ENCODE data around the gene IQCN. TPM values are rescaled to one million over a fixed set of nuclear protein-coding genes. Genes with fewer than 3 reads are reported as not detected.

IQCN gene
- total and polyA plus RNA-seq, 4 donors: 0.19 to 2.4 (median 0.53) TPM

- no peak for TF ChIP-seq YY1 (IDR thresholded peaks at IDR 0.05)
- no peak for TF ChIP-seq FOXA1 (IDR thresholded peaks at IDR 0.05)
- TF ChIP-seq TAF1 (conservative IDR thresholded peaks at IDR 0.05): no peak
- TF ChIP-seq SP1 (IDR thresholded peaks at IDR 0.05): no peak
- no peak for TF ChIP-seq ATF3 (IDR thresholded peaks at IDR 0.05)
- no peak for TF ChIP-seq HNF4G (IDR thresholded peaks at IDR 0.05)
- TF ChIP-seq MAX (IDR thresholded peaks at IDR 0.05): no peak
- no peak for TF ChIP-seq GABPA (IDR thresholded peaks at IDR 0.05 in 1 of 2, conservative IDR thresholded peaks at IDR 0.05 in 1 of 2)
Observed at GRCh38 chr19:18253130-18253529, 21.1 kb downstream of the IQCN start (continued).

- WGBS: 70% methylated on average over 7 of the region's 7 CpGs
- H3K9ac ChIP-seq (ENCODE audit: low read depth in 1 of 2, low read length in 2 of 2): no peak overlapping the region
- H3K4me1 ChIP-seq (ENCODE audit: control insufficient read depth in 4 of 4, insufficient read depth in 4 of 4, low read length in 3 of 4): no peaks in the 10 kb centered on the region
- TF ChIP-seq TAF1 (conservative IDR thresholded peaks at IDR 0.05) (no peak), CTCF (IDR thresholded peaks at IDR 0.05; ENCODE audit: low read depth, low read length, missing input control) (no peak), JUND (IDR thresholded peaks at IDR 0.05) (no peak), GABPA (IDR thresholded peaks at IDR 0.05 in 1 of 2, conservative IDR thresholded peaks at IDR 0.05 in 1 of 2) (no peak), EGR1 (IDR thresholded peaks at IDR 0.05; ENCODE audit: low read depth in 2 of 2) (no peak), YY1 (IDR thresholded peaks at IDR 0.05) (no peak), SP1 (IDR thresholded peaks at IDR 0.05) (no peak), FOXA1 (IDR thresholded peaks at IDR 0.05) (no peak), NR2F2 (IDR thresholded peaks at IDR 0.05) (no peak), RAD21 (IDR thresholded peaks at IDR 0.05) (no peak), FOXA2 (IDR thresholded peaks at IDR 0.05) (no peak), HNF4A (conservative IDR thresholded peaks at IDR 0.05) (no peak), ATF3 (IDR thresholded peaks at IDR 0.05) (no peak), REST (IDR thresholded peaks at IDR 0.05) (no peak), HNF4G (IDR thresholded peaks at IDR 0.05) (no peak), ZBTB33 (IDR thresholded peaks at IDR 0.05) (no peak), MAX (IDR thresholded peaks at IDR 0.05) (no peak), RXRA (IDR thresholded peaks at IDR 0.05) (no peak)
- no peaks in the 10 kb centered on the region for H3K9me3 ChIP-seq (ENCODE audit: control insufficient read depth in 4 of 4, low read length in 3 of 4)
- no peak for DNase-seq (ENCODE audit: low spot score)
- H3K36me3 ChIP-seq (ENCODE audit: control insufficient read depth in 4 of 4, insufficient read depth in 3 of 4, low read depth in 1 of 4, low read length in 3 of 4): no peaks in the 10 kb centered on the region
- no peaks in the 10 kb centered on the region for H3K27me3 ChIP-seq (ENCODE audit: control insufficient read depth in 4 of 4, insufficient read depth in 4 of 4, low read length in 3 of 4)
- H3K4me3 ChIP-seq (ENCODE audit: low read depth in 1 of 3, low read length in 3 of 3): no peak overlapping the region
- H3K27ac ChIP-seq (ENCODE audit: low read depth in 1 of 2, low read length in 2 of 2): no peak overlapping the region
Observed at GRCh38 chr19:18252370-18252717, 21.9 kb downstream of the IQCN start.
